ENCODE data around the gene SLC4A3.

The SLC4A3 gene

DNA sequence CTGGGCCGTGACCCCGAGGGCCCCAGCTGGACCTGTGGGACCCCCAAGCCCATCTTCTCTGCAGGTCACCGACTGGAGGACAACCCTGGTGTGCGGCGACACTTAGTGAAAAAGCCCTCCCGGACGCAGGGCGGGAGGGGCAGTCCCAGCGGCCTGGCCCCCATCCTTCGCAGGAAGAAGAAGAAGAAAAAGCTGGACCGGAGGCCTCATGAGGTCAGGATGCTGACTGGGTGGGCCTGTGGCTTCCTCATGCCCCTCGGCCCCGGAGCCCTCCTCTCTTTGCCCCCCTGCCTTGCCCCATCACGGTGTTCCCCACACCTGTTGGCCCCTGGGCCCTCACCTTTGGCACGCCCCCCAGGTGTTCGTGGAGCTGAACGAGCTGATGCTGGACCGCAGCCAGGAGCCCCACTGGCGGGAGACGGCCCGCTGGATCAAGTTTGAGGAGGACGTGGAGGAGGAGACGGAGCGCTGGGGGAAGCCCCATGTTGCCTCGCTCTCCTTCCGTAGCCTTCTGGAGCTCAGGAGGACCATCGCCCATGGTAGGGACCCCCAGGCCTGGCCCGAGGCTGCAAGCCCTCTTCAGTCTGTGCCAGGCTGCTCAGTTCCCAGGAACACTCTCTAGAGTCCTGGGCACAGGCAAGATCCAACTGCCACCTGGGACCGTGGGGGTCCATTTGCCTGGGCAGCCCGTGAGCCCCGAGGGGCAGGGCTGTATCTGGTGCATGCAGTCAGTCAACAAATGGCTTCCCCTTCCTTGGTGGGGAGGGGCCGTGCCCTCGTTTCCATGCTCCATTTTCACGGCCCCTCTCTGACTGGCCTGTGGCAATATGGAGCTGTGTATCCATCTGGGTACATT lies 4.7 kb downstream of the SLC4A3 start:
- DNase-seq (ENCODE audit: low read depth): no peak
- TF ChIP-seq, protein P1, sequence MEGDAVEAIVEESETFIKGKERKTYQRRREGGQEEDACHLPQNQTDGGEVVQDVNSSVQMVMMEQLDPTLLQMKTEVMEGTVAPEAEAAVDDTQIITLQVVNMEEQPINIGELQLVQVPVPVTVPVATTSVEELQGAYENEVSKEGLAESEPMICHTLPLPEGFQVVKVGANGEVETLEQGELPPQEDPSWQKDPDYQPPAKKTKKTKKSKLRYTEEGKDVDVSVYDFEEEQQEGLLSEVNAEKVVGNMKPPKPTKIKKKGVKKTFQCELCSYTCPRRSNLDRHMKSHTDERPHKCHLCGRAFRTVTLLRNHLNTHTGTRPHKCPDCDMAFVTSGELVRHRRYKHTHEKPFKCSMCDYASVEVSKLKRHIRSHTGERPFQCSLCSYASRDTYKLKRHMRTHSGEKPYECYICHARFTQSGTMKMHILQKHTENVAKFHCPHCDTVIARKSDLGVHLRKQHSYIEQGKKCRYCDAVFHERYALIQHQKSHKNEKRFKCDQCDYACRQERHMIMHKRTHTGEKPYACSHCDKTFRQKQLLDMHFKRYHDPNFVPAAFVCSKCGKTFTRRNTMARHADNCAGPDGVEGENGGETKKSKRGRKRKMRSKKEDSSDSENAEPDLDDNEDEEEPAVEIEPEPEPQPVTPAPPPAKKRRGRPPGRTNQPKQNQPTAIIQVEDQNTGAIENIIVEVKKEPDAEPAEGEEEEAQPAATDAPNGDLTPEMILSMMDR (IDR thresholded peaks at IDR 0.05; ENCODE audit: control insufficient read depth, extremely low read depth, insufficient read depth): no peak

DNA sequence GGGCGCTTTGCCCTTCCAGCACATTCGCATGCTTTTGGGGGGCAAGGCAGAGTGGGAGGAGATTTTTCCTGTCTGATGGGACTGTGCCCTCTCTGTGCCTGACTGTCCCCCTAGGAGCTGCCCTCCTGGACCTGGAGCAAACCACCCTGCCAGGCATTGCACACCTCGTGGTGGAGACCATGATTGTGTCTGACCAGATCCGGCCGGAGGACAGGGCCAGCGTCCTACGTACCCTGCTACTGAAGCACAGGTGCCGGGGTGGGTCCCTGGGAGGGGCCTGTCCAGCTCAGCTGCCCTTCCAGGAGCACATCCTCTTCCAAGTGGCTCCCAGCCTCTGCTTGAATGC lies 5.3 kb downstream of the SLC4A3 start:
- TF ChIP-seq, protein P1 (IDR thresholded peaks at IDR 0.05; ENCODE audit: control insufficient read depth, extremely low read depth, insufficient read depth): no peak
- H3K4me3 ChIP-seq (ENCODE audit: low read depth, low read length): no peak overlapping the region
- DNase-seq (ENCODE audit: low read depth): no peak

More for the DNA sequence above, 4.7 kb downstream of the SLC4A3 start:
- H3K4me3 ChIP-seq (ENCODE audit: low read depth, low read length): no peak overlapping the region

DNA sequence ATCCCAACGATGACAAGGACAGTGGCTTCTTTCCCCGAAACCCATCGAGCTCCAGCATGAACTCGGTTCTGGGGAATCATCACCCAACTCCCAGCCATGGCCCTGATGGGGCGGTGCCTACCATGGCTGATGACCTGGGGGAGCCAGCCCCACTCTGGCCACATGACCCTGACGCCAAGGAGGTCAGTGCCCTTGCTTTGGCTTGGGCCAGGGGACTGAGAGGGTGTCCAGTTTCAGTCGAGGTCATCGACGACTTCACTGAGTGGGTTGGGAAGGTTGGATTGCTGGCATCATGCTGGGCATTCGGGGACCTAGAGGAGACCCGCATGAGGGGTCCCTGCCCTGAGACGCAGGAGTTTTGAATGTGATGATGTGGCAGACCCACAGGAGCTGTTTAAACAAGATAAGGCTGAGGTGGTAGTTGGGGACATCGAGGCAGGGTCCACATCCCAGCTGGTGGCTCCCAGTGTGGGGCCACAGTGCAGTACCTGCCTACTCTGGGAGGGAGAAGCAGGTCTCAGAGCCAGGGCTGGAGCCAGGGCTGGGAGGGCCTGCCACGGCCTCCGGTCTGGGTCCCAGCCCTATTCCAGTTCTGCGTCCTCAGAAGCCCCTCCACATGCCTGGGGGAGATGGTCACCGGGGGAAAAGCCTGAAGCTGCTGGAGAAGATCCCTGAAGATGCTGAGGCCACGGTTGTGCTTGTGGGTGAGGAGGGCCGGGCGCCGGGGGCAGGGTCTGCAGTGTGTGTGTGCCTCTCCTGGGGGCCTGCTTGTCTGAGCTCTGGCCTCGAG lies 6.0 kb downstream of the SLC4A3 start:
- TF ChIP-seq, protein P1 (IDR thresholded peaks at IDR 0.05; ENCODE audit: control insufficient read depth, extremely low read depth, insufficient read depth): no peak
- no peak for DNase-seq (ENCODE audit: low read depth)
- no peak overlapping the region for H3K4me3 ChIP-seq (ENCODE audit: low read depth, low read length)

DNA sequence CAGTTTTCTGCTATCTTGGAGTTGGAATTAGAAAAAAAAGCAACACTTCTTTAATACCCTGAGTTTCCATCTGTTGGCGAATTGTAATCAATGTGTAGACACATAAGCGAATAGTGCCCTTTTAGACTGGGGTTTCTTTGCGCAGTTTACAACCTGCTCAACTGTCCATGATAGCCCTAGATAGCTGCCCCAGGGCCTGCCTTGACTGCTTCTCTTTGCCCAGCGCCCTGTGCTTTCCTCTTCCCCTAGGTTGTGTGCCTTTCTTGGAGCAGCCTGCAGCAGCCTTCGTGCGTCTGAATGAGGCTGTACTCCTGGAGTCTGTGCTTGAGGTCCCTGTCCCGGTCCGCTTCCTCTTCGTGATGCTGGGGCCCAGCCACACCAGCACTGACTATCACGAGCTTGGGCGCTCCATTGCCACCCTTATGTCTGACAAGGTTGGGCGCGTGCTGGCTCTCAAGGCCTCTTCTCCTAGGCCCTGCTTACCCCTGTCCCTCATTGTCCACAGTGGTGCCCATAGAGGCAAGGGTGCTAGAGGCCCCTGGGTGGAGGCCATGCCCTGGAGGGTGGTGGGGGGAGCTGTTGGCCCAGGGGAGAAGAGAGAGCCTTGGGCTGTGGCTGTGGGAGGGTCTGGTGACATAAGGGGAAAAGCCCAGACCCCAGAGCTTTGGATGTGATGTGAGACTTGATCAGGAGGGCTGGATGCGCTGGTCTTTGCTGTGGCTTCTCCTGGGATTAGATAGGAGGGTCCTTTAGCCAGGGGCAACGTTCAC lies 6.9 kb downstream of the SLC4A3 start:
- no peak overlapping the region for H3K4me3 ChIP-seq (ENCODE audit: low read depth, low read length)
- TF ChIP-seq, protein P1 (IDR thresholded peaks at IDR 0.05; ENCODE audit: control insufficient read depth, extremely low read depth, insufficient read depth): no peak
- DNase-seq (ENCODE audit: low read depth): no peak

DNA sequence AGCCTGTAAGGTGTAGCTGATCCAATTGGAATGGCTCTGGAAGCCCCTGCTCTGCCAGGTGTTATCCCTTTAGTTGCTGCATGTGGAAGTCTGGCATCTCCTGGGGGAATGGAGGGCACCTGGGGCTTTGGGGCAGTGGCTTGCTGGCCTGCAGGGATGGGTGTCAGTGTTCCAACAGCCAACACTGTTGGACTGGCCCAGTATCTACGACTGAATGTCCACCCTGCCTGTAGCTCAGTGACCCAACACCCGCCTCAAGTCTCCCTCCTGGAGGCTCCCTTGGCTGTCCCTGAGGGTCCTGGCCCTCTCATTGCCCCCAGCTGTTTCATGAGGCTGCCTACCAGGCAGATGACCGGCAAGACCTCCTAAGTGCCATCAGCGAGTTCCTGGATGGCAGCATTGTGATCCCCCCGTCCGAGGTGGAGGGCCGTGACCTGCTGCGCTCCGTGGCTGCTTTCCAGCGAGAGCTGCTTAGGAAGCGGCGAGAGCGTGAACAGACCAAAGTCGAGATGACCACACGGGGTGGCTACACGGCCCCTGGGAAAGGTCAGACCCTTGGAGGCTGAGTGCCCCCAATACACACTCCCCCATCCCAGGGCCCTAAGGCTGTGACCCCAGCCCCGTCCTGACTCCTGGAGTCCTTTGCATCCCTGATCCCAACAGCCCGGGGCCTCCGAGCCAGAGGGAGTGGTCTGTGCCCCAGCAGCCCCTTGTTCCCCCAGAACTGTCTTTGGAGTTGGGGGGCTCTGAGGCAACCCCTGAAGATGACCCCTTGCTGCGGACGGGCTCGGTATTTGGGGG lies 7.7 kb downstream of the SLC4A3 start:
- TF ChIP-seq, protein P1 (IDR thresholded peaks at IDR 0.05; ENCODE audit: control insufficient read depth, extremely low read depth, insufficient read depth): no peak
- no peak for DNase-seq (ENCODE audit: low read depth)
- H3K4me3 ChIP-seq (ENCODE audit: low read depth, low read length): no peak overlapping the region
